Dermis microvascular lymphatic vessel endothelial cell (primary cell): ENCODE data around the gene KRTAP12-4. TPM values are rescaled to one million over a fixed set of nuclear protein-coding genes. Genes with fewer than 3 reads are reported as not detected.
"Not testable (repeated sequence)": the region's sequence is repeated elsewhere in the genome, so short reads cannot be mapped to it uniquely, and the experiment has no call there.

Source experiments
- DNase-seq, 2 donors: peaks; one replicate each; pipeline versions ENCODE4 v3.0.0 to v3.0.0-alpha.2; 2010; ENCODE audit warnings: low read depth in 2 of 2
- total RNA-seq: library from RNA; depleted of rRNA; stranded (reverse); fragments of >200 nt; gene quantifications from 2 replicates; pipeline ENCODE4 v1.2.1, GENCODE V29; 2014

The KRTAP12-4 gene
- total RNA-seq, 1 donor from 2014 or later = not detected

- DNase-seq = no peak
These were observed 33.2 kb upstream of the KRTAP12-4 start for GRCh38 chr21:44687671-44688070.

GRCh38 chr21:44686843-44687561, 32.5 kb upstream of the KRTAP12-4 start:
- no peak for DNase-seq

- DNase-seq = peak; percentile 38 to 57
These were observed 31.7 kb upstream of the KRTAP12-4 start for GRCh38 chr21:44686000-44686781.

- not testable (repeated sequence) for DNase-seq
These were observed 30.6 kb upstream of the KRTAP12-4 start for GRCh38 chr21:44685050-44685449.

- DNase-seq = no peak
These were observed 30.0 kb upstream of the KRTAP12-4 start for GRCh38 chr21:44684483-44684882.

GRCh38 chr21:44684077-44684476, 29.6 kb upstream of the KRTAP12-4 start:
- no peak for DNase-seq

DNA sequence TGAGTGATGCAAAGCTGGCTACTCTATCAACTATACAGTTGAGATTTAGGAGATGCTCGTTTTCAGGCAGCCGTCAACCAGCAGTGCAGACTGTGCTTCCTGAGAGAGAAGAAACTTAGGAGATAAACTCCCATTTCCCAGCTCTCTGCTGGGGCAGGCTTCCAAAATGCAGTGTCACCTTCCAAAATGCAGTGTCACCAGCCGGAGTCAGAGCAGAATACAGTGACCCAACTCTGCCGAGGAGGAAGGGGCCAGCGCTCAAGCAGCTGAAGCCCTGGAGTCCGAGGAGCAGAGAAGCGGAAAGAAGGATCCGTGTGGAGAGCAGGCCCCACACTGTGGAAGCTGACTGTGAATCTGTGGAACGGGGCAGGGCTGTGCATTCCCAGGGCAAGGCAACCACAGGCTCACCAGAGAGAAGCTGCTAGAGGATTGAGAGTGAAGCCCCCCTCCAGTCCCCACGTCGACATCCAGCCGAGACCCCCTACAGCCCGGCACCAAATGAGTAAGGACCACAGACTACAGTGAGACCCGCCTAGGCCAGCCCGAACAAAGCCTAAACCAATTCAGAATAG, 28.2 kb upstream of the KRTAP12-4 start:
- no peak for DNase-seq

DNA sequence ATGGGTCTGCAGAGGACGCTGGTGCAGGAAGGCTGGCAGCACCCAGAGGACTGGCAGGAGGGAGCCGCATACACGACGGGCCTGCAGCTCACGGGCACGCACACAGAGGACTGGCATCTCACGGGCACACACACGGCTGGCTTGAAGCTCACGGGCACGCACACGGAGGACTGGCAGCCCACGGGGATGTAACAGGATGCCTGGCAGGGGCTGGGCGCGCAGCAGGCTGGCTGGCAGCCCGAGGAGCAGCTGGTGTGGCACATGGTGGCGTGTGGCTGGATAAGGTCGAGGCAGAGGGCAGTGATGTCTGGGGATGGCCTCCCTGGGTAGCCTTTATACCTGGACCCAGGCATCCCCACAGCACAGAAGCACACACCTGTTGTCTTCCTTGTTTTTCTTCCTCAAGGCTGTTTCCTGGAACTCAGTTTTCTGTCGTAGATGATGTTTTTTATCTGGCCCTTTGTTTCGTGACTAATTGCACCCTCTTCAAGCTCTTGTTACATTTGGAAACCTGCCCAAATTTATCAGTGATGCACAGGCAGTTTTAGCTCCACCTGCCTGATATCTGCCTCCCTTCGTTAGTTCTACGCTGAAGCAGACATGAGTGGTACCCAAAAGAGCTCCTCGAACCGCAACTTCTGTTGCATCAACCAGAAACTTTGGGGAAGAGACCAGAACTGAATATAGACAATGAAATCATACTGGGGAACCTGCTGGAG, 27.6 kb upstream of the KRTAP12-4 start, which contains the start of gene KRTAP12-1:
Gene KRTAP12-1 (minus strand): TSS at position 303 of the 719 bp plus-strand sequence. CDS start 40 bp downstream, at position 263.
- DNase-seq = no peak

GRCh38 chr21:44681152-44681551, 26.7 kb upstream of the KRTAP12-4 start:
- DNase-seq = no peak

DNA sequence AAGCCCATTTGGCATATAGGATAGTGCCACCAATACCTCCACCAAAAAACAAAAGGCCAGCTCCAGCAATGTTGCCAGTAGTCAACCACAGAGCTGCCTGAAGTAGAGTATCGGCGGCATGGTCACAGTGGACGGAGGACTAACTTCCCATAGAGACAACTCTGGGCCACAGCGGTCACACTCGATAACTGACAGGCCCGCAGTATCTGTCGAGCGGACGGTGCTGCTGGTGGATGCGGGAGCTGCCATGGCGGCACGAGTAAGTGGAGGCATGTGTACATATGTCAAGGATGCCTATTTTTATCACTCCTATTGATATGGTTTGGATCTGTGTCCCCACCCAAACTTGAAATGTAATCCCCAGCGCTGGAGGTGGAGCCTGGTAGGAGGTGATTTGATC, 23.4 kb upstream of the KRTAP12-4 start:
- DNase-seq = no peak

- DNase-seq = no peak
These were observed 17.5 kb upstream of the KRTAP12-4 start for GRCh38 chr21:44671911-44672310.

- DNase-seq = no peak
These were observed 16.4 kb upstream of the KRTAP12-4 start for GRCh38 chr21:44670642-44671432.

DNA sequence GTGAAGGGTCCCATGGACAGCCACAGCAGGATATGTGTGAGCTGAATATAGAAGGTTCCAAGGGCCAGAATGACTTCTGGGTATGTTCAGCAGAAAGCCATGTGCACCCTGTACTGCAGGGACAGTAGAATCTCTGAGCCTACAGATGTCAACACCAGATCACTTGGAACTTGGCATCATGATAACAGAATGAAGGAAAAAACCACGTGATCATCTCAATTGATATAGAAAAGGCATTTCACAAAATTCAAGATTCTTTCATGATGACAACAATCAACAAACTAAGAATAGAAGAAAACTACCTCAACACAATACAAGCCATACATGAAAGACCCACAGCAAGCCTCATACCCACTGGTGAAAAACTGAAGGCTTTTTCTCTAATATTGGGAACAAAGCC, 13.2 kb upstream of the KRTAP12-4 start:
- DNase-seq = no peak

DNA sequence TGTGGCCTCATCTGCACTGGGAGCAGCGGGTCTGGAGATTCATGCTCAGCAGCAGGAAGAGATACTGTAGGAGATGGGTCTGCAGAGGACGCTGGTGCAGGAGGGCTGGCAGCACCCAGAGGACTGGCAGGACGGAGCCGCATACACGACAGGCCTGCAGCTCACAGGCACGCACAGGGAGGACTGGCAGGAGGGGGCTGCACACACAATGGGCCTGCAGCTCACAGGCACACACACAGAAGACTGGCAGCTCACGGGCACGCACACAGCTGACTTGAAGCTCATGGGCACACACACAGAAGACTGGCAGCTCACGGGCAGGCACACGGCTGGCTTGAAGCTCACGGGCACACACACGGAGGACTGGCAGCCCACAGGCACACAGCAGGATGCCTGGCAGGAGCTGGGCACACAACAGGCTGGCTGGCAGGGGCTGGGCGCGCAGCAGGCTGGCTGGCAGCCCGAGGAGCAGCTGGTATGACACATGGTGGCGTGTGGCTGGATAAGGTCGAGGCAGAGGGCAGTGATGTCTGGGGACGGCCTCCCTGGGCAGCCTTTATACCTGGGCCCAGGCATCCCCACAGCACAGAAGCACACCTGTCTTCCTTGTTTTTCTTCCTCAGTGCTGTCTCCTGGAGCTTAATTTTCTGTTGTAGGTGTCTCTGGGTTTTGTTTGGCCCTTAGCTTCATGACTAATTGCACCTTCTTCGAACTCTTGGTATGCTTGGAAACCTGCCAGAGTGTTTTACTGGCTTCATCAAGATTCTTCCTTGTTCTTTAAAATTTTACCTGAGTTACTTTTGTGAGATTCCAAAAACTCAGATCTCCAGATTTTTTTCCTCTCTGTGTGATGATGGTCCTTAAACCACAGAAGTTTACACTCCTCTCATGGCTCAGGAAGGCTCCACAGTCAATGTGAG, 12.2 kb upstream of the KRTAP12-4 start, which contains the start of gene KRTAP12-2:
Gene KRTAP12-2 (minus strand): TSS at position 527 of the 920 bp plus-strand sequence. CDS start 41 bp downstream, at position 486.
- DNase-seq = no peak

- no peak for DNase-seq
These were observed 10.2 kb upstream of the KRTAP12-4 start for GRCh38 chr21:44664691-44665090.

DNA sequence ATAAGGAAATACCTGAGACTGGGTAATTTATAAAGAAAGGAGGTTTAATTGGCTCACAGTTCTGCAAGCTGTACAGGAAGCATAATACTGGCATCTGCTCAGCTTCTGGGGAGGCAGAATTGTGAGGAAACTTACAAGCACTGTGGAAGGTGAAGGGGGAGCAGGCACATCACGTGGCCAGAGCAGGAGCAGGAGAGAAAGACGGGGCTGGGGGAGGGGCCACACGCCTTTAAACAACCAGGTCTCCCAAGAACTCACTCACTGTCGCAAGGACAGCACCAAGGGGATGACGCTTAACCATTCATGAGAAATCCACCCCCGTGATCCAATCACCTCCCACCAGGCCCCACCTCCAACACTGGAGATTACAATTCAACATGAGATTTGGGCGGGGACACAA, 7.1 kb upstream of the KRTAP12-4 start:
- not testable (repeated sequence) for DNase-seq

- no peak for DNase-seq
These were observed 4.6 kb upstream of the KRTAP12-4 start for GRCh38 chr21:44658913-44659595.

DNA sequence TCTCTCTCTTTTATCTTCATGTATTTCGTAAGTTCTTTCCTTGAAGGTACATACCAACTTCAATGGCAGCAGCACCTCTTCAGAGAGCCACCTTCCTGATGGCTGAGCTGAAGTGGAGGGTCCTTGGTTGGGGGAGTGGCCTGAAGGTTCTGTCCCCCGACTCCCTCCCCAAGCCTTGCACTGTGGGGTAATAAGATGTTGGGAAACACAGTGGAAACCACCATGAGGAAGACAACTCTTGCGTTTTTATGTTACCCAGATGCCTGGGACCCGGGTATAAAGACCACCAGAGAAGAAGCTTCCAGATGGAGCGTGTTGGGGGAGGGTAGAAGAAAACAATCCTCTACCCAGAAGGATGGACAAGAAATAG, 4.1 kb upstream of the KRTAP12-4 start:
- DNase-seq = no peak
